ENCODE measurements around the gene ANP32A.
"Not testable (repeated sequence)": the region's sequence is repeated elsewhere in the genome, so short reads cannot be mapped to it uniquely, and the experiment has no call there.

ANP32A gene

GRCh38 chr15:68820295-68821189 is at the start of gene ANP32A:
Gene ANP32A, minus strand, starts transcription at chr15:68820895. Its CDS starts 144 bp downstream, at chr15:68820751.
- DNase-seq (ENCODE audit: low spot score): peak; percentile 92

GRCh38 chr15:68868296-68868695 is 47.6 kb upstream of the ANP32A start:
- no peak for DNase-seq (ENCODE audit: low spot score)

DNA sequence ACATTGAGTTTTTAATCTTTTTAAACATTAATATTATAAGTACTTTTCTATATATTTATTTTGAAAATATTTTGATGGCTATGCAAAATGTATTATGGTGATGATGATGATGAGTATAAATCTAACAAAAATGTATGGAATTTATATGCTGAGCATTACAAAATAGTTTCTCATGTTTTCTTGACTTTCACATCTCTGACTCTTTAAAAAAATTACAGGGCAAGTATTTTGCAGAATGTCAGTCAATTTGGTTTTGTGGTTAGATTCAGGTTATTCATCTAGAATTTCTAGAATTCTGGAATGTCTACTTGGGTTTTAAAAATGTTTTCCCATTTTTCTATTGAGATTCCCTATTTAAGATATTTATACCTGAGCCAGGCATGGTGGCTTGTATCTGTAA is 41.7 kb upstream of the ANP32A start:
- no peak for DNase-seq (ENCODE audit: low spot score)

- not testable (repeated sequence) for DNase-seq (ENCODE audit: low spot score)
Observed at GRCh38 chr15:68858666-68859065, 38.0 kb upstream of the ANP32A start.

DNA sequence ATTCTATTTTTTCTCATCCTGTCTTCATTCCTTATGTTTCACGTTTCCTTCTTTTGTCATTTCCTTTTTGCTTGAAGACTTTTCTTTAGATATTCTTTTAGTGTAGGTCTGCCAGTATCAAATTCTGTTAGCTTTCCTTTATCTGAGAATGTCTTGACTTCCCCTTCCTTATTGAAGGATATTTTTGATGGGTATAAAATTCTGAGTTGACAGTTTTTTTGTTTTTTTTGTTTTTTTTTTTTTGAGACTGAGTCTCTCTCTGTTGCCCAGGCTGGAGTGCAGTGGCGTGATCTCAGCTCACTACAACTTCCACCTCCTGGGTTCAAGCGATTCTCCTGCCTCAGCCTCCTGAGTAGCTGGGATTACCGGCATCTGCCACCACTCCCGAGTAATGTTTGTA is 36.7 kb upstream of the ANP32A start:
- not testable (repeated sequence) for DNase-seq (ENCODE audit: low spot score)

DNA sequence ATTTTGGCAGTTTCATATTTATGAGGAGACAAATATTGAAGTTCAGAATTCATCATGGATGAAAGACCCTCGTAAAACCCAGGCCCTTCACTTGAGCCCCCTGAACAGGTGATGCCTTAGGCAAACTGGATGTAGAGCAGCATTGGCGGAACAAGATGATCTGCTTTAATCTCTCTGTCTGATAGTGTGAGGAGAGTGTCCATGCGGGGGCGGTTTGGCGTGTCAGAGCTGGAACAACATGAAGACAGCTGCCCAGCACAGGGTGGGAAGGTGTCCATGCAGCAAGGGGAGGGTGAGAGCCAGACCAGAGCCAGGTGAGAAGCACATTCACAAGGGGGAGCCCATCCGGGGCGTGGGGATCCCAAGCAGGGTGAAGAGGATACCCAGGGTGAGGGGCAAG is 31.8 kb upstream of the ANP32A start:
- no peak for DNase-seq (ENCODE audit: low spot score)

DNA sequence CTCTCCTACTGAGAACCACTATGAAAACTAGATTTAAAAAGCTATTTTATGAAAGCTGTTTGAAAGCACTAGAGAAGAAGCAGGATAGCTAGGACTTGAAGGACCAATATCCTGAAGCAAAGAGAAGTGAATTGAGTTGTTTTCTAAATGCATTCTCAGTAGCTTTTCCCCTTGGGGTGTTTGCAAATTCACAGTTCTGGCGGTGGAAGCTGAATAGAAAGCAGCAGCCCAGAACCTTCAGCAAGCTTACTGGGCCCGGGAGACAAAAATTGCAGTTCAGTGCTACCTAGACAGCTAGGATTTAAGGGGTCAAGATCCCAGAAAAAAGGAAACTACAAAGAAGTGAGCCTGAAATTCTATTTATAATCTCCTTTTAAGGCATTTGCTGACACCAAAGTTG is 31.3 kb upstream of the ANP32A start:
- DNase-seq (ENCODE audit: low spot score): no peak

DNA sequence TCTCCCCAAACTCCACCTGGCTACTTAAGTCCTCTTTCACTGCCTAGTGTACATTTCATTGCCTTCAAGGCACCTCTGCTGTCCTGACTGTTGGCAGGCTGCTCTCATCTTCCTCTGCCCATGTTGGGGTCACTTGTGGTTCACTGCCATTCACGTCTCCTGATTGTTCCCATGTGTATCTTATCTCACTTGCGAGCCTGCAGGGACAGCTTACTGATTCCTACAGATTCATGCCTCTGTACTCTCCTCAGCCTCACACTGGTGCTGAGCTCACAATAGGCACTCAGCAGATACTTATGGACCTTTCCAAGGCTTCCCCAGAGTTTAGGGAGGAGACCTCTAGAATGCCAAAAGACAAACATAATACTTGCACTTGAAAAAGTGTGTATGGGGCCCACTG is 28.8 kb upstream of the ANP32A start:
- DNase-seq (ENCODE audit: low spot score): no peak

DNA sequence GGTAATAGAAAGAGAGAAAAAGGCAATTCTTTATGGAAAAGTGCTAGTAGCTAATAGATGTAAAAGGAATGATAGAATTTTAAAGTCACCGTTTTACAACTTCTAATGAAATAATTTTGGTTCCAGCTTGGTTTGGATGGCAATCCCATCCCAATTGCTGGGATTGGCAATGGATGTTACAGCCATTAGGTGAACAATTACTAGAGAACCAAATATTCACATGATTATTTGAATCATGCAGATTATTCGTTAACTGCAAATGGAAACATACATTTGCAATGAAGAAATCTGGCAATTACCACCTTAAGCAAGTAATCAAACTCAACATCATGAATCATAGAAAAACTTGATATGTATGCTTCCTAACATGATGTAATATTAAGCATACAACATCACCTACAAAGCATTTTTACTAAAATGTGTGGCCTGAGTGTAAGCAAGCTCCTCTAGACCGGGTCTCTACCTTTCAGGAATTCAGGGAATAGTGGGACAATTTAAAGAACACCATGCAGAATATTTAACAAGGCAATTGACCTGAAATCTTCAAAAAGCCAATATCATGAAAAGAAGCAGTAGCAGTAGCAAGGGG is 26.2 kb upstream of the ANP32A start:
- no peak for DNase-seq (ENCODE audit: low spot score)

DNA sequence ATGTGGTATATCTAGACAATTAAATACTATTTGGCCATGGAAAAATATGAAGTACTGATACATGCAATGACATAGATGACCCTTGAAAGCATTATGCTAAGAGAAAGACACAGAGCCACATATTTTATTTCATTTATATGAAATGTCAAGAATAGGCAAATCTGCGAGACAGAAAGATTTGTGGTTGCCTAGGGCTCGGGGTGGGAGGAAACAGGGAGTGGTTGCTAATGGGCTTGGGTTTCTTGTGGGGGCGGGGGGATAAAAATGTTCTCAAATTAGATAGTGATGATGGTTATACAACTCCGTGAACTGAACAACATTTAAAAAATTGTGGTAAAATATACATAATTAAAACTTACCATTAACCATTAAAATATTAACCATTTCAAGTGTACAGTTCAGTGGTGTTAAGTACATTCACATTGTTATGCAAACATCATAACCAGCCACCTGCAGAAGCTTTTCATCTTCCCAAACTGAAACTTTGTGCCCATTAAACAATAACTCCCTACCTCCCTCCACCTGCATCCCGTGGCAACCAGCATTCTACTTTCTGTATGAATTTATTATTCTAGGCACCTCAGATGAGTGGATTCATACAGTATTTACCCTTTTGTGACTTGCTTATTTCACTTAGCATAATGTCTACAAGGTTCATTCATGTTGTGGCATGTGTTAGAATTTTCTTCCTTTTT is 24.3 kb upstream of the ANP32A start:
- DNase-seq (ENCODE audit: low spot score): no peak

GRCh38 chr15:68843425-68844311 is 23.0 kb upstream of the ANP32A start:
- no peak for DNase-seq (ENCODE audit: low spot score)

DNA sequence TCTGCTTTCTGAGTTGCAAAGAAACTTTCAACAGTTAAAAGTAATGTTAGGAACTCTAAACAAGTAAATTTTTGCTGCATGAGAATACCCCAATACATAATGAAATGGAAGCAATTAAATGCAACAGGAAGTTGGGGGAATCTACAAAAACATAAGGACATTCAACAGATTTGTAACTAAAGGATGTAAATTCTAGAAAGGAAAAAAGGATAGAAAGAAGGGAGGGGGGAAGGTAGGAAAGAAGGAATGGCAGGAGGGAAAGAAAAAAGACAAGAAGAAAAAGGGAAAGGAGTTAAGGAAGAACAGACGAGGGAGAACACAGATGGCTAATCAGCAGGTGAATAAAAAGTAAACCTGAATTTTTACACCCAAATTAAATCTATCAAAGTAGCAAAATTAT is 22.3 kb upstream of the ANP32A start:
- DNase-seq (ENCODE audit: low spot score): no peak

GRCh38 chr15:68834346-68834745 is 13.7 kb upstream of the ANP32A start:
- DNase-seq (ENCODE audit: low spot score): no peak

DNA sequence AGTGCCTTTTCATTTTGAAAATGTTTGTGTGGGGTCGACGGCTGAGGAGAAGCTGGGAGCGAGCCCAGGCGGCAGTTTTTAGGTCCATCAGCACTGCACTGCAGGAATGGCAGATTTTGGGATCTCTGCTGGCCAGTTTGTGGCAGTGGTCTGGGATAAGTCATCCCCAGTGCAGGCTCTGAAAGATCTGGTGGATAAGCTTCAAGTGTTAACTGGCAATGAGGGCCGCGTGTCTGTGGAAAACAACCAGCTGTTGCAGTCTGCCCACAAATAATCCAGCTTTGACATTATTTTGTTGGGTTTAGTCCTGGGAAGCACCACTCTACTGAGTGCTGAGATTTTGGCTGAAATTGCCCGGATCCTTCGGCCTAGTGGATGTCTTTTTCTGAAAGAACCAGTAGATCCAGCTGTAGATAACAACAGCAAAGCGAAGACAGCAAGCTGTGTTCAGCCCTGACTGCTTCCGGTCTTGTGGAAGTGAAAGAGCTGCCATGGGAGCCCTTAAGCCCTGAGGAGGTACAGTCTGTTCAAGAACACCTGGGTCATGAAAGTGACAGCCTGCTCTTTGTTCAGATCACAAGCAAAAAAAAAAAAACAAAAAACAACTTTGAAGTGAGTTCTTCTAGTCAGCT is 13.1 kb upstream of the ANP32A start:
- DNase-seq (ENCODE audit: low spot score): no peak

DNA sequence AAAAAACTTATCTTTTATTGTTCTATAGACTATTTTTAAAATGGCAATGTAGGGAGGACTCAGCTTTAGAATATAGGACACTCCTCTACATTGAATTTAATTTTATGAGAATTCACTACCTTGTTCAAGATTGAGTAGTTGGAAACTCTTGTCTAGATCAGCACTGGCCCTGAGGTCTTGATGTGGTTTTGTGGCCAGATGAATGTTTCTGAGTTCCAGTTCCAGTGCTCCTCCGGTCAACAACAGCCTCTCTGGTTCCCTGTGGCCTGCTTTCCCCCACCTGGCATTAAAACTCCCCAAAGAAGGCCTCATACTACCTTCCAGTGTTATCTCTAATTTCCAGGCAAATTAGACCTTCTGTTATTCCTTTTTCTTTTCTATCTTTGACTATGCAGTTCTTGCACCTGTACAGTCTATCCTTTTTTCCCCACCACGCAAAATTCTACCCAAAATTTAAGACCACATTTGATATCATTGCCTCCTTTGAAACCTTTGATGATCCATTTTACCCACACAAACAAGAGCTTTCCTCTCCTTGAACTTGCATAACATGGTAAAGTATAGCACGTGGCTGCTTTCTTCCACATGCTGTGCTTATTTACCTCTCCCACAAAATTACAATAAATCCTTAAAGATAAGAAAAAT is 9.6 kb upstream of the ANP32A start:
- no peak for DNase-seq (ENCODE audit: low spot score)

DNA sequence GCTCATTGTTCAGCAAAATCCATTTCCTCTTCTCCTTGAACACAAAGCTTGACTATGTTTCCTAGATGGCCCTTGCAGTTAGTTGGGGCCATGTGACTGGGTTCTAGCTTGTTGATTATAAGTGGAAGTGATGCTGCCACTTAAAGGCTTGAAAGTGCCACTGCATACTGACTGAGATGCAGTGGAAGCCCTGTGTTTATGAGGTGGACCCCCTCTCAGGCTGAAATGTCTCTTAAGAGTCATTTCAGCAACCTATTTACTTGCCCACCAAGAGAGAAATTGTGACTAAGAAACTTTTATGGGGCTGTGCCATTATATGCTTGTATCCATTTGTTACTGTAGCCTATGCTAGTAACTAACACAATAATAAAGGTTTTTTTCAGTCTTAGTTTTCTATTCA is 8.4 kb upstream of the ANP32A start:
- peak; percentile 35 for DNase-seq (ENCODE audit: low spot score)

DNA sequence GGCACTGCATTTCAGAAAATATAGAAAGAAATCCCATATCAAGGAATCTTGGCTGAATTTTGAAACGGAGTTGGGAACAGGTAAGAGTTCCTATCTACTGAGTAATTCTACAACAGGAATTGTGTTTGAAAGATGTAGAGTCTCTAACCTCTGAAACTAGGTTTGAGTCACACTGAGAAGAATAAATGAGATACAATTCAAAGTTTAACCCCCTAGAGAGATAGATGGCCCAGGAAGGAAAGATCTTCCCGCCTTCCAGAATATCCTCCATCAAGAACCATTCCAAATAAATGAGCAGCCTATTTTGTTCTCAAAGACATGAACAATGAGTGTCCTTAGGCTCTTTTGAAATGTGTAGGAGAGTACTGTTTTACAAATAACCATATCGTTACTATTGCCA is 2.9 kb upstream of the ANP32A start:
- DNase-seq (ENCODE audit: low spot score): no peak

GRCh38 chr15:68822818-68823217 is 2.1 kb upstream of the ANP32A start:
- no peak for DNase-seq (ENCODE audit: low spot score)

DNA sequence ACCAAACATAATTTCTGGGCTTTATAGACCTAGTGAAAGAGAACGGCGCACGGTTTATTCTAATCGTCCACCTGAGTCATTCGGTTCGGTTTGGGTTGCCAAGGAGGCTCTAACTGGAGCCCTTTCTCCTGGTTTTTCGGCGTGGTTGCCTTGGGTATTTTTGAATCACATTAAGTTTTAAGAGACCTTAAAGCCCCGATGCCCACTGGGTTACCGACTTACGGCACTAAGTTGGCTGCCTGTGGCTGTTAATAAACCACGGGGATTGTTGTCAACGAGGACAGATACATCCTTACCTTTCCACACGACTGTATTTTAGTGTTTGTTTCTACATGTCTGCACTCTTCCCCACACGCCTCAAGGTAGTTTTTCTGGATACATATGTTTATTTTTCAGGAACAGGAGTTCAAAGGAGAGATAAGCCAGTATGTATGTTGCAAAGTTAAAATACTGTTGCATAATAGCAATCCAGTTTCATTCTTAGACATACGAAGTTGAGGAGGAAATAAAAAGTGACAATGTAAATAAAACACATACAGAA is 1.2 kb upstream of the ANP32A start:
- DNase-seq (ENCODE audit: low spot score): no peak

DNA sequence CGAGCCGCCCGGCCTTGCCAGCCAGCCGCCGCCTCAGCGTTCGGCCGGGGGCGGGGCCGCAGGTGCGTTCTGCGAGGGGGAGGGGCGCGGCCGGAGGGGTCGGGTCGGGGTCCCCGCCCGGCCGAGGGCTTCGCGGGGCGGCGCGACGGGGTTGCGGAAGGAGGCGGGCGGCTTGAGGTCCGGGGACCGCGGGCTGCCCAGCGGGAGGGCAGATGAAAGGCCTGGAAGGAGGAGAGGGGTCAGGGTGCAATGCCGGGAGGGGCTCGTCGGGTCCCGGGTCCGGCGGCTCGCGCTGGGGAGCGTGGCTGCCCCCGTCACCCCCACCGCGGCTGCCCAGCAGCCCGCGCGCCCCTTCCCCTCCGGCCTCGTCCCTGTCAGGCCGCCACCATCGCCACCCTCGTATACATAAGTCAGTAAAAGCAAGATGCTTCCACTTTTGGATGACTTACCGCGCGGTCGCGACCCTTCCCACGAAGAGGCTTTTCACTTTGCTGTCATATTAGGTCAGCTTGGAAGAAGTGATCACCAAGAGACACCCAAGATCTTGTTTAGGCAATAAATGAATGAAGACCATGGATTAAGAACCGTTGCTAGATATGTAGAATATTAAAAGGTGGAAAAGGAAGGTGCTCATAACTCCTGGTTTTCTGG is 620 bp upstream of the ANP32A start:
- peak; percentile 45 for DNase-seq (ENCODE audit: low spot score)
